B cell (primary cell): ENCODE results near the gene EXOC3. TPM values are rescaled to one million over a fixed set of nuclear protein-coding genes. Genes with fewer than 3 reads are reported as not detected.

Experiments
- ATAC-seq: fragments of 200-7000 bp; cut with Tn5 transposase; one replicate; pipeline ENCODE4 v1.10.0; 2021; ENCODE audit warnings: low read depth, mild to moderate bottlenecking, moderate number of reproducible peaks, moderate library complexity
- CTCF ChIA-PET: fragments of 350-600 bp; sonication (Branson Sonifier 250); formaldehyde crosslinking; loops from one replicate; lab custom pipeline; 2021; ENCODE audit warnings: antibody characterized with exemption, inconsistent platforms; lab: Charles Lee
- POLR2A ChIA-PET: fragments of 350-600 bp; sonication (Branson Sonifier 250); formaldehyde crosslinking; loops from one replicate; lab custom pipeline; 2021; ENCODE audit warnings: antibody characterized with exemption; lab: Charles Lee
- DNase-seq: peaks from one replicate; pipeline ENCODE4 v3.0.0; 2013
- H2AFZ ChIP-seq: 2 replicates; pipeline ENCODE4 v1.6.1; 2012; ENCODE audit warnings: mild to moderate bottlenecking, low read depth, low read length; ENCODE audit not compliant: insufficient read depth, poor library complexity, severe bottlenecking
- H3K27ac ChIP-seq, 2 donors: 1 replicate in 1 of 2; 2 replicates in 1 of 2; pipeline ENCODE4 v1.5.1; 2012 to 2013; ENCODE audit warnings: low read length in 2 of 2, mild to moderate bottlenecking in 2 of 2, moderate library complexity in 1 of 2
- H3K27me3 ChIP-seq, 4 experiments: fragments of 200-600 bp in 1 of 4; sonication (generic) in 1 of 4; replicated peaks in 1 of 4; 1 replicate in 2 of 4; 2 replicates in 2 of 4; pipeline versions ENCODE4 v1.6.1 to v1.7.0; 2013 to 2016; ENCODE audit warnings: low read length in 3 of 4, mild to moderate bottlenecking in 2 of 4, mixed read lengths in 1 of 4, moderate library complexity in 1 of 4; ENCODE audit not compliant: insufficient read depth in 4 of 4, control insufficient read depth in 3 of 4; ENCODE audit errors: control extremely low read depth in 1 of 4
- H3K36me3 ChIP-seq, 2 experiments: replicated peaks in 1 of 2; 1 replicate in 1 of 2; 2 replicates in 1 of 2; pipeline versions ENCODE4 v1.6.1 to v1.7.1; 2013; ENCODE audit warnings: low read length in 1 of 2; ENCODE audit not compliant: insufficient read depth in 2 of 2, control insufficient read depth in 1 of 2; ENCODE audit errors: control extremely low read depth in 1 of 2, extremely low read depth in 1 of 2
- H3K4me1 ChIP-seq, 2 donors: fragments of 200-600 bp in 1 of 2; sonication (generic) in 1 of 2; 1 replicate in 1 of 2; 2 replicates in 1 of 2; pipeline versions ENCODE4 v1.5.1 to v1.6.1; 2013 to 2017; ENCODE audit warnings: low read length in 2 of 2; ENCODE audit not compliant: control insufficient read depth in 2 of 2, insufficient read depth in 2 of 2
- H3K4me2 ChIP-seq: replicated peaks from 2 replicates; pipeline ENCODE3; 2012; ENCODE audit warnings: mild to moderate bottlenecking, low read depth, low read length; ENCODE audit not compliant: poor library complexity, severe bottlenecking
- H3K4me3 ChIP-seq, 5 experiments: fragments of 200-600 bp in 1 of 5; sonication (generic) in 1 of 5; 1 replicate in 3 of 5; 2 replicates in 2 of 5; pipeline versions ENCODE4 v1.5.1 to v1.7.0; 2011 to 2016; ENCODE audit warnings: low read length in 4 of 5, mild to moderate bottlenecking in 4 of 5, low read depth in 2 of 5, control low read depth in 1 of 5, moderate library complexity in 1 of 5; ENCODE audit not compliant: insufficient read depth in 1 of 5; ENCODE audit errors: control extremely low read depth in 1 of 5, extremely low read depth in 1 of 5
- H3K79me2 ChIP-seq: fragments of 200-600 bp; sonication (generic); one replicate; pipeline ENCODE4 v1.6.0; 2016; ENCODE audit warnings: low read length; ENCODE audit not compliant: control insufficient read depth, insufficient read depth
- H3K9ac ChIP-seq: fragments of 200-600 bp; sonication (generic); 2 replicates; pipeline ENCODE4 v1.6.1; 2017; ENCODE audit warnings: mild to moderate bottlenecking, low read length, moderate library complexity
- H3K9me3 ChIP-seq, 3 donors: one replicate each; pipeline versions ENCODE4 v1.6.1 to v1.7.1; 2013; ENCODE audit warnings: low read length in 2 of 3; ENCODE audit not compliant: control insufficient read depth in 2 of 3, insufficient read depth in 1 of 3; ENCODE audit errors: control extremely low read depth in 1 of 3
- H4K20me1 ChIP-seq: 2 replicates; pipeline ENCODE4 v1.6.0; 2012; ENCODE audit warnings: mild to moderate bottlenecking, low read length; ENCODE audit not compliant: insufficient read depth, control insufficient read depth, poor library complexity, severe bottlenecking
- H3K27ac Mint-ChIP-seq: one replicate; pipeline ENCODE4 v1.8.0; 2021; ENCODE audit warnings: mixed read lengths
- H3K27me3 Mint-ChIP-seq: one replicate; pipeline ENCODE4 v1.8.0; 2021; ENCODE audit warnings: mixed read lengths
- H3K4me1 Mint-ChIP-seq: one replicate; pipeline ENCODE4 v1.8.0; 2021; ENCODE audit warnings: mixed read lengths
- H3K4me3 Mint-ChIP-seq: one replicate; pipeline ENCODE4 v1.8.0; 2021; ENCODE audit warnings: mixed read lengths
- H3K9me3 Mint-ChIP-seq: one replicate; pipeline ENCODE4 v1.8.0; 2022; ENCODE audit warnings: mixed read lengths; ENCODE audit not compliant: insufficient read depth
- CTCF ChIP-seq: fragments of 200-600 bp; IDR thresholded peaks from one replicate; pipeline ENCODE4 v1.8.0; 2022; ENCODE audit warnings: antibody characterized with exemption, mild to moderate bottlenecking
- EZH2 ChIP-seq: IDR thresholded peaks from 2 replicates; pipeline ENCODE4 v1.6.1; 2012; ENCODE audit warnings: borderline replicate concordance, low read depth, mild to moderate bottlenecking, moderate library complexity, low read length; ENCODE audit not compliant: insufficient read depth, poor library complexity, severe bottlenecking
- WGBS: methylation state at CpG from one replicate; pipeline ENCODE4 v1.1.5; 2013; ENCODE audit warnings: missing lambda C conversion rate; ENCODE audit not compliant: insufficient coverage; 5-methylcytosine and 5-hydroxymethylcytosine counted together
- intact Hi-C: fragments of 100-400 bp; cut with micrococcal nuclease; formaldehyde crosslinking; loops from one replicate; pipeline ENCODE4 v1.10.0; 2022
- polyA plus RNA-seq: library from polyadenylated mRNA; depleted of rRNA; stranded (reverse); fragments of >200 nt; gene quantifications from 2 replicates; pipeline ENCODE4 v1.2.3, GENCODE V29; 2012
- total RNA-seq, 2 donors: library from RNA; stranded (reverse); fragments of 120-200 nt in 1 of 2; gene quantifications; 1 replicate in 1 of 2; 2 replicates in 1 of 2; pipeline versions ENCODE4 v1.2.3 to v1.2.4, GENCODE V29; 2013 to 2022

The EXOC3 gene
- total and polyA plus RNA-seq, 2 donors (not counting 1 experiment from before 2014, with no cell fraction given), result 44.0 to 97.1 TPM

DNA sequence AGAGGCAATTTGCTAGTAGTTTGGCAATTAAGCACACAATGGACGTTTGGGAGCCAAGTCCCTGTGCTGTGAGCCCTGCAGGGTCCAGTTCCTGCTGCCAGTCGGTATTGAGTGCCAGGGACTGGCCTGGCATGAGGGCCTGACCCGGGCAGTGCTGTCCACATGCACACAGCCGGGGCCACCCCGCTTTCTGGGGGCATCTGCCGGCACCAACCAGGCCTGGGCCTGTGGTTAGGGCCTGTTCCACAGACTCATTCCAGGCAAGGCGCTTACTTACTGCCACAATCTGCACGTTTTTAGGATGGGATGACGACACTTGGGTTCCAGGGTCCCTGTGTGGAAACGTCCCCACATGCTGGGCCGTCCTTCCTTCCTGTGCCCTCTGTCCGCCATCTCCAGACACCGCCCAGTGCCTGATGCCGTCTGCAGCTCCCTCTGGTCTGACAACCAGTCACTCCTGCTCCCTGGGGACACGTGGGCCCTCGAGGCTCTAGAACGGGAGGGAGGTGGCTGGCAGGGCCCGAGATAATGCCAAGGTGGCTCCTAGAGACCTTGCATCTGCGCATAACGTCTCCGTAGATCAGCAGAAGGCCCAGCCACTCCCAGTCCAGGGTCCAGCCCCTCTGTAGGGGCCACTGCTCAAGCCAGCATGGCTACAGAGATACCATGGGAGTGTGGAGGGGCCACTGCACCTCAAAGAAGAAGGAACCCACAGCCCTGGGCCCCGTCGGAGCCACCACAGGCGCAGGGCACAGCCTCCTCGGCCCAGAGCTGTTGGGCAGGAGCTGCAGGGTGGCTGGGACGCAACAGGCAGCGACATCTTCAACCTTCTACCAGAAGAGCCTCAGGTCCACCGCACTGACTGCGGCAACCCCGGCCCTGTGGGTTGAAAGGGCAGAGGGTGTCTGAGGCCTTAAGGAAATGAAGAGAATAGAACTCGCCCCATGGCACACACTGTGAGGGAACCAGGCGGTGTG is 56.5 kb downstream of the EXOC3 start:
- no peak overlapping the region for H3K9ac ChIP-seq
- peaks cover 8 to 13% of the 10 kb centered on the region in 2 donors for H3K4me1 ChIP-seq
- H3K4me2 ChIP-seq, result no peak overlapping the region
- Mint-ChIP-seq H3K9me3 (no peaks in the 10 kb centered on the region), H3K27me3 (peaks cover 36% of the 10 kb centered on the region), H3K4me1 (no peaks in the 10 kb centered on the region), H3K4me3 (no peak overlapping the region), H3K27ac (no peak overlapping the region)
- ChIA-PET CTCF (no interaction called here), POLR2A (no interaction called here)
- intact Hi-C loops, result no loop called here
- no peak overlapping the region for H2AFZ ChIP-seq
- 86% methylated on average over 28 of the region's 32 CpGs for WGBS
- TF ChIP-seq CTCF (no peak), EZH2 (no peak)
- H3K27ac ChIP-seq, result no peak overlapping the region
- no peak overlapping the region for H3K4me3 ChIP-seq
- H3K79me2 ChIP-seq, result no peaks in the 10 kb centered on the region
- no peaks in the 10 kb centered on the region for H4K20me1 ChIP-seq
- H3K27me3 ChIP-seq, result peaks cover 0 to 63% (median 11%) of the 10 kb centered on the region in 4 experiments
- ATAC-seq (no peak), DNase-seq (no peak)
- peaks cover 0 to 34% (median 0%) of the 10 kb centered on the region in 3 donors for H3K9me3 ChIP-seq
- no peaks in the 10 kb centered on the region for H3K36me3 ChIP-seq

DNA sequence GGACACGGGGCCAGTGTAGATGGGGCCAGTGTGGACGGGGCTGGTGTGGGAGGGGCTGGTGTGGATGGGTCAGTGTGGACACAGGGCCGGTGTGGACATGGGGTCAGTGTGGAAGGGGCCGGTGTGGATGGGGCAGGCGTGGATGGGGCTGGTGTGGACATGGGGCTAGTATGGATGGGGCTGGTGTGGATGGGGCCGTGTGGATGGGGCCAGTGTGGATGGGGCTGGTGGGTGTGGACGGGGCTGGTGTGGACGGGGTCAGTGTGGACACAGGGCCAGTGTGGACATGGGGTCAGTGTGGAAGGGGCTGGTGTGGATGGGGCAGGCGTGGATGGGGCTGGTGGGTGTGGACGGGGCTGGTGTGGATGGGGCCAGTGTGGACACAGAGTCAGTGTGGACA is 57.5 kb downstream of the EXOC3 start:
- H3K4me3 Mint-ChIP-seq, result no peak overlapping the region
- WGBS, result 89% methylated on average over 10 of the region's 10 CpGs
- H3K9me3 Mint-ChIP-seq, result no peaks in the 10 kb centered on the region
- Histone ChIP-seq H3K79me2 (no peaks in the 10 kb centered on the region), H3K27ac (no peak overlapping the region), H3K36me3 (no peaks in the 10 kb centered on the region), H3K27me3 (peaks cover 0 to 67% (median 11%) of the 10 kb centered on the region in 4 experiments), H4K20me1 (no peaks in the 10 kb centered on the region), H3K9me3 (peaks cover 0 to 28% (median 0%) of the 10 kb centered on the region in 3 donors), H3K4me3 (no peak overlapping the region), H3K4me2 (no peak overlapping the region), H2AFZ (no peak overlapping the region), H3K9ac (no peak overlapping the region), H3K4me1 (peaks cover 8 to 13% of the 10 kb centered on the region in 2 donors)
- TF ChIP-seq EZH2, result no peak
- CTCF ChIA-PET, result no interaction called here
- intact Hi-C loops, result no loop called here
- DNase-seq (no peak), ATAC-seq (no peak)
- POLR2A ChIA-PET, result no interaction called here
- no peak overlapping the region for H3K27ac Mint-ChIP-seq
- peaks cover 36% of the 10 kb centered on the region for H3K27me3 Mint-ChIP-seq
- H3K4me1 Mint-ChIP-seq, result no peaks in the 10 kb centered on the region
